Mucosa of stomach (tissue), 1 donor: ENCODE data around the gene GON7.
A peak's percentile ranks its signal among the peaks of the same experiment; 100 is the strongest.
"Not testable (repeated sequence)": the region's sequence is repeated elsewhere in the genome, so short reads cannot be mapped to it uniquely, and the experiment has no call there.

Experiments used
- H3K27me3 ChIP-seq: one replicate; pipeline ENCODE4 v1.7.0; 2013; ENCODE audit warnings: mild to moderate bottlenecking, low read length; ENCODE audit not compliant: control insufficient read depth, insufficient read depth
- H3K36me3 ChIP-seq: one replicate; pipeline ENCODE4 v1.7.0; 2013; ENCODE audit warnings: low read length; ENCODE audit not compliant: control insufficient read depth, insufficient read depth
- H3K4me1 ChIP-seq: one replicate; pipeline ENCODE4 v1.7.0; 2013; ENCODE audit warnings: mild to moderate bottlenecking, low read length; ENCODE audit not compliant: control insufficient read depth, insufficient read depth
- H3K4me3 ChIP-seq: one replicate; pipeline ENCODE4 v1.7.0; 2013; ENCODE audit warnings: low read length
- H3K9ac ChIP-seq: one replicate; pipeline ENCODE4 v1.7.0; 2013; ENCODE audit warnings: mild to moderate bottlenecking, low read length, moderate library complexity
- H3K9me3 ChIP-seq: one replicate; pipeline ENCODE4 v1.7.0; 2013; ENCODE audit warnings: mild to moderate bottlenecking, low read length, moderate library complexity; ENCODE audit not compliant: control insufficient read depth
- donor health status: Pancreatic carcinoma.

The GON7 gene

DNA sequence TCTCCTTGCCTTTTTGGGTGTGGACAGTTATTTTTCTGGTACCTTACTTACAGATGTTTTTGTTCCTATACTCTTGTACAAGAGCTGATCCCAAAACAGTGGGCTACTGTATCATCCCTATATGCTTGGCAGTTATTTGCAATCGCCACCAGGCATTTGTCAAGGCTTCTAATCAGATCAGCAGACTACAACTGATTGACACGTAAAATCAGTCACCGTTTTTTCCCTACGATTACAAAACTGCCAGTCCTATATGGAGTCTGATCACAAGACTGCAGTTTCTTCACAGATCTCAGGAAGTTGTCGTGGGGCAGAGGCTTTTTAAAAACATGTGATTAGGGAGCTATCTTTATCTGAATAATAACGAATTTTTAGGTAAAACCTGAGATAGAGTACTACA lies 20.4 kb downstream of the GON7 start:
- no peaks in the 10 kb centered on the region for H3K9me3 ChIP-seq
- H3K4me1 ChIP-seq: peaks cover 12% of the 10 kb centered on the region
- H3K4me3 ChIP-seq: no peak overlapping the region
- H3K36me3 ChIP-seq: no peaks in the 10 kb centered on the region
- H3K27me3 ChIP-seq: no peaks in the 10 kb centered on the region
- no peak overlapping the region for H3K9ac ChIP-seq

DNA sequence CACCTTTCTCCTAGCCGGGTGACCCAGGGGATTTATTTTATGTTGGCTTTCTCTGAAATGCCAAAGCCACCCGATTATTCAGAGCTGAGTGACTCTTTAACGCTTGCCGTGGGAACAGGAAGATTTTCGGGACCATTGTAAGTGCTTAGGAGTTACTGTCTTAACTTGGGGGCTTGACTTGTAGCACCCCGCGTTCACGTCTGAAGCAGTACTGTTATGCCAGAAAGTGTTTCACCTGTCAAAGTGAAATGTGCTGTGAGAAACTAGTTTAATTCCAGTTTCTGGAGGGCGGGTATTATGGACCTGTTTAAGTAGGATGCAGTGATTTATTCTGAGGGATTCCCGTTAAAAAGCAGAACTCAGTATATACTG lies 21.5 kb downstream of the GON7 start:
- Histone ChIP-seq H3K9me3 (no peaks in the 10 kb centered on the region), H3K9ac (peak overlapping the region; percentile 91), H3K4me1 (peaks cover 12% of the 10 kb centered on the region), H3K4me3 (peak overlapping the region; percentile 72), H3K36me3 (no peaks in the 10 kb centered on the region), H3K27me3 (no peaks in the 10 kb centered on the region)

DNA sequence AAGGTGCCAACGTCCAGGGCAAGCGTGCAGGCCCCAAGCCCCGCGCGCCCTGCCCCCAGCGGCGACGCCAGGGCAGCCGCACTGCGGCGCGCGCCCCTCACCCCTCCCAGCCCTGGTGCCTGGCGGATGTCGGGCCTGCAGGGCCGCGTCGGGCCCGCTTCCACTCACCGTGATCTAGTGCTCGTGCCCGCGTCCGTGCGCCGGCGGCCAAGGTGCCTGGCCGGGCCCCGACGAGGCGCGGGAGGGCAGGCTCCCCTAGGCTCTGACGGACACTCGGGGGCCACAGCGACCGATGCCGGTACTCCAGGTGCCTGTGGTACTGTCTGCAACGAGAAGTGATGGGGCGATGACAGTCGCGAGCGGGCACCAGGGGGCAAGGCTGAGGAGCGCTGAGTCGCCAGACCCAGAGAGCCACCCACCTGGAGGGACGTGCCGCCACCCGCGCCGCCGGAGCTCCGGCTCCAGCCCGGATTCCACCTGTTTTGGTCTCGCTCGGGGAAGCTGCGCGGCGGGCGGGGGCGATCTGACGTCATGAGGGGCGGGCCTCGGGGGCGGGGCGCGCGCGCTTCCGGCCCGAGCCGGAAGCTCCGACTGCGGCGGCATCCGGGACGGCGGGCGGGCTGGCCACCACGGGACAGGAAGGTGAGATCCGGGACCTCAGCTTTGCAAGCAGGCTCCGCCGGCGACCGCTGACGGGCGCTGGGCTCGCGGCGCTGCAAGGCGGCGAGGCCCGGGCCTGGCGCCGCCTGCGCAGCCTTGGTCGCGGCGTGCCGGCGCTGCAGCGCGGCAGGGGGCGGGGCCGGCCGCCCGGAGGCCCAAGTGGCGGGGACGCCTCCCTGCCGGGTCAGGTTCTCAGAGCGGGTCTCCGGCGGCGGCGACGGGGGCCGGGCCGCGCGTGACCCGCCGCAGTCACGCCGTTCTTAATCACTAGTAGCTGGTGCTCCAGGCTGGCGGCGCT lies 22.2 kb downstream of the GON7 start, which contains the start of the genes LYSET and MOAP1:
Gene LYSET (plus strand): TSS at position 927 of the 958 bp plus-strand sequence. CDS start 89 bp downstream, outside the sequence.
Gene MOAP1 (minus strand): TSS at position 507 of the 958 bp plus-strand sequence. CDS start 655 bp downstream, outside the sequence.
- Histone ChIP-seq H3K4me3 (peak within 1 kb of the TSS; percentile 78), H3K36me3 (no peaks in the 10 kb centered on the region), H3K4me1 (peaks cover 12% of the 10 kb centered on the region), H3K9me3 (no peaks in the 10 kb centered on the region), H3K9ac (peak within 1 kb of the TSS; percentile 91), H3K27me3 (no peaks in the 10 kb centered on the region)

DNA sequence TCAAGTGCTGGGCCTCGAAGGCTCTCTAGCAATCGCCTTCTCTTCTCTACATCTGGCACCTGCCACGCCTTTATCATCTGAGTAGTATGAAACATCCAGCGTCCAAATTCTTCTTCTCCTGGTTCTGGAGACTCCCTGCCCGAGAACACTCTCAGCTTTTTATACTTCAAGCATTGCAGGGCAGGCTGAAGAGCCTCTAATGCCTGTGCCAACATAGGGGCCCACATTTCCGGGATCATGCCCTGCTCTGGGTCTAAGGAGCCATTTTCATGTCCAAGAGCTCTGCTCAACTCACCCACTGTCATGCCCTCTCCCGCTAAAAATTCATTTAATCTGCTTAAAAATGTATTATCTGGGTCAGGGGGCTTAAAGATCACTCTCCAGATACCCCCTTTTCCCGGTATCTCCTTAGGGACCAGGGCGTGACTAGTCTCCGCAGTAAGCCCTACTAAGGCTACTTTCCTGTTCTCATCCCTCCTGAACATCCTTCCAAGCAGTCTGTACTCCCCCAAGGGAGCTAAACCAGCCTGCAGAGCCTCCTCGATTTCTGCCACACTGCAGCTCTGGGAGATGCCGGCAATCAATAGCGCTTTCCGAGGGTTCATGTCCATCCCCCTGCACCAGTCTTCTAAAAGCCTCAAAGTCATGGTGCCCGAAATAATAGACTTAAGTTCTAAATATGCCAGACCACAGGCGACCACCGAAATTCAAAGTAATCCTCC lies 23.1 kb downstream of the GON7 start:
- H3K4me1 ChIP-seq: peaks cover 12% of the 10 kb centered on the region
- H3K9ac ChIP-seq: peak overlapping the region; percentile 91
- H3K27me3 ChIP-seq: no peaks in the 10 kb centered on the region
- H3K4me3 ChIP-seq: peak overlapping the region; percentile 78
- H3K9me3 ChIP-seq: no peaks in the 10 kb centered on the region
- no peaks in the 10 kb centered on the region for H3K36me3 ChIP-seq

DNA sequence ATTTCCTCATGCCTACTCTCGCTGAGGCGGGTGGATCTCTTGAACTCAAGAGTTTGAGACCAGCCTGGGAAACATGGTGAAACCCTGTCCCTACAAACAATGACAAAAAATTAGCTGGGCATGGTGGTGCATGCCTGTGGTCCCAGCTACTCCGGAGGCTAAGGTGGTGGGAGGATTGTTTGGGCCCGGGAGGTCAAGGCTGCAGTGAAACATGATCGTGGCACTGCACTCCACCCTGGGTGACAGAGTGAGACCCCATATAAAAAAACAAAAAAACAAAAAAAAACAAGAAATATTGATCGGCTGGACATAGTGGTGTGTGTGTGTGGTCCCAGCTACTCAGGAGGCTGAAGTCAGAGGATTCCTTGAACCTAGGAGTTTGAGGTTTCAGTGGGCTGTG lies 31.4 kb downstream of the GON7 start:
- Histone ChIP-seq H3K27me3 (no peaks in the 10 kb centered on the region), H3K9ac (no peak overlapping the region), H3K4me3 (no peak overlapping the region), H3K4me1 (no peaks in the 10 kb centered on the region), H3K36me3 (no peaks in the 10 kb centered on the region), H3K9me3 (no peaks in the 10 kb centered on the region)

DNA sequence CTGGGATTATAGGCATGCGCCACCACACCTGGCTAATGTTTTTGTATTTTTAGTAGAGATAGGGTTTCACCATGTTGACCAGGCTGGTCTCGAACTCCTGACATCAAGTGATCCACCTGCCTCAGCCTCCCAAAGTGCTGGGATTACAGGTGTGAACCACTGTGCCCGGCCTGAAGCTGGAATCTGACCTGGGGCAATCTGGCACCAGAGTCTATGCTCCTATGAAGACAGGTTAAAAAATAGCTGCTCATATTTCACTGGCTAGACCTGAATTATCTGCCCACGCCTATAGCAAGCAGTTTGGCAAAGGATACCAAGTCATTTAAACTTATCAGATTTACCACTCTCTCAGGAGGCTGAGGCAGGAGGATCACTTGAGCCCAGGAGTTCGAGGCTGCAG lies 32.1 kb downstream of the GON7 start:
- not testable (repeated sequence) for H3K36me3 ChIP-seq, H3K9ac ChIP-seq, H3K9me3 ChIP-seq, H3K4me1 ChIP-seq, H3K27me3 ChIP-seq, H3K4me3 ChIP-seq

DNA sequence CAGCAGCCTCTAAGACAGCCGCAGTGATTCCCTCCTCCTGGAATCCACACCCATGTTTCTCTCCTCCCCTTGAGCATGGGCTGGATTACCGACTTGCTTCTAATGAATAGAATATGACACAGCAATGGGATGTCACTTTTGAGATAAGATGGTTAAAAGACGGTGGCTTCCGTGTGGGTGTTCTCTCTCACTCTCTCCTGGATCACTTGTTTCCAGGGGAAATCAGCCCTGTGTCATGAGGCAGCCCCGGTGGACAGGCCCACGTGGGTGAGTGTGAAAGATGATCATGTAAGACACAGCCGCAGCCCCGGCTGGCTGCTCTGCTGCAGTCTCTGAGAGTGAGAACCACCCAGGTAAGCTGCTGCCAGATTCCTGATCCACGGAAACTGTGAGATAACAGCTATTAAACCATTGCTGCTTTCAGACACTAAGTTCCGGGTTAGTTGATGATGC lies 32.9 kb downstream of the GON7 start:
- no peaks in the 10 kb centered on the region for H3K27me3 ChIP-seq
- H3K36me3 ChIP-seq: no peaks in the 10 kb centered on the region
- H3K4me1 ChIP-seq: no peaks in the 10 kb centered on the region
- H3K9me3 ChIP-seq: no peaks in the 10 kb centered on the region
- no peak overlapping the region for H3K4me3 ChIP-seq
- H3K9ac ChIP-seq: no peak overlapping the region

DNA sequence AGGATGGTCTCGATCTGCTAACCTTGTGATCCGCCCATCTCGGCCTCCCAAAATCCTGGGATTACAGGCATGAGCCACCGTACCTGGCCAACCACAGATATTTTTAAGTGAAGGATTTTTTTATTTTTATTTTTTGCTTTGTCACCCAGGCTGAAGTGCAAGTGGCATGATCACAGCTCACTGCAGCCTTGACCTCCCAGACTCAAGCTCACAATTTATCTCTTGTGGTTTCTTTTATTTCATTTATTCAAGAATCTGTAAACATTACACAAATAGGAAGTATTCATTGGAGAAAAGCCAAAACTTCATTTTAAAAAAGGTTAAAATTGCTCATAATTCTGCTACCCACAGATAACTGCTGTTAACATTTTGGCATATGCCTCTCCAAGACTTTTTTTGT lies 35.5 kb downstream of the GON7 start:
- H3K4me3 ChIP-seq: no peak overlapping the region
- H3K9me3 ChIP-seq: no peaks in the 10 kb centered on the region
- H3K4me1 ChIP-seq: no peaks in the 10 kb centered on the region
- no peaks in the 10 kb centered on the region for H3K27me3 ChIP-seq
- H3K9ac ChIP-seq: no peak overlapping the region
- H3K36me3 ChIP-seq: no peaks in the 10 kb centered on the region

DNA sequence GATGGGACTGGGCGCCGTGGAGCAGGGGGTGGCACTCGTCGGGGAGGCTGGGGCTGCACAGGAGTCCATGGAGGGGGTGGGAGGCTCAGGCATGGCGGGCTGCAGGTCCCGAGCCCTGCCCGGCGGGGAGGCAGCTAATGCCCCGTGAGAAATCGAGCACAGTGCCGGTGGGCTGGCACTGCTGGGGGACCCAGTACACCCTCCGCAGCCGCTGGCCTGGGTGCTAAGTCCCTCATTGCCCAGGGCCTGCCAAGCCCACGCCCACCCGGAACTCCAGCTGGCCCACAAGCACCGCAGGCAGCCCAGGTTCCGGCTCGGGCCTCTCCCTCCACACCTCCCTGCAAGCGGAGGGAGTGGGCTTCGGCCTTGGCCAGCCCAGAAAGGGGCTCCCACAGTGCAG lies 36.7 kb downstream of the GON7 start:
- H3K27me3 ChIP-seq, H3K36me3 ChIP-seq, H3K9me3 ChIP-seq, H3K4me3 ChIP-seq, H3K4me1 ChIP-seq, H3K9ac ChIP-seq: not testable (repeated sequence)

DNA sequence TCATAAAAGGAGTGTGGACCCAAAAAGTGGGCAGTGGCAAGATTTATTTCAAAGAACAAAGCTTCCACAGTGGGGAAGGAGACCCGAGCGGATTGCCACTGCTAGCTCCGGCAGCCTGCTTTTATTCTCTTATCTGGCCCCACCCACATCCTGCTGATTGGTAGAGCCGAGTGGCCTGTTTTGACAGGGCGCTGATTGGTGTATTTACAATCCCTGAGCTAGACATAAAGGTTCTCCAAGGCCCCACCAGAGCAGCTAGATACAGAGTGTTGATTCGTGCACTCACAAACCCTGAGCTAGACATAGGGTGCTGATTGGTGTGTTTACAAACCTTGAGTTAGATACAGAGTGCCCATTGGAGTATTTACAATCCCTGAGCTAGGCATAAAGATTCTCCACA lies 37.2 kb downstream of the GON7 start:
- H3K4me3 ChIP-seq, H3K4me1 ChIP-seq, H3K27me3 ChIP-seq, H3K9ac ChIP-seq, H3K36me3 ChIP-seq, H3K9me3 ChIP-seq: not testable (repeated sequence)

DNA sequence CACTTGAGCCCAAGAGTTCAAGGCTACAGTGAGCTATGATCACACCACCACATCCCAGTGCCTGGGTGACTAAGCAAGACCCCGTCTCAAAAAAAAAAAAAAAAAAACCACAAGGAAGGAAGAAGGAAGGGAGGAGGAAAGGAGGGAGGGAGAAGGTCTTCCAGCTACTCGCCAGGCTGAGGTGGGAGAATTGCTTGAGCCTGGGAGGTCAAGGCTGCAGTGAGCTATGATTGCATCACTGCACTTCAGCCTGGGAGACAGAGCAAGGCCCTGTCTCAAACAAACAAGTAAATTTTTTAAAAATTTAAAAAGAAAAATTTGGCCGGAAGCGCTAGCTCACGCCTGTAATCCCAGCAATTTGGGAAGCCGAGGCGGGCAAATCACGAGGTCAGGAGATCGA lies 38.3 kb downstream of the GON7 start:
- not testable (repeated sequence) for H3K9me3 ChIP-seq, H3K4me1 ChIP-seq, H3K9ac ChIP-seq, H3K4me3 ChIP-seq, H3K27me3 ChIP-seq, H3K36me3 ChIP-seq
